ENCODE measurements around the gene SERPINA1. TPM values are rescaled to one million over a fixed set of nuclear protein-coding genes. Genes with fewer than 3 reads are reported as not detected.
A peak's percentile ranks its signal among the peaks of the same experiment; 100 is the strongest.

SERPINA1 gene
- total RNA-seq, 1 experiment from 2014 or later: 150 TPM

DNA sequence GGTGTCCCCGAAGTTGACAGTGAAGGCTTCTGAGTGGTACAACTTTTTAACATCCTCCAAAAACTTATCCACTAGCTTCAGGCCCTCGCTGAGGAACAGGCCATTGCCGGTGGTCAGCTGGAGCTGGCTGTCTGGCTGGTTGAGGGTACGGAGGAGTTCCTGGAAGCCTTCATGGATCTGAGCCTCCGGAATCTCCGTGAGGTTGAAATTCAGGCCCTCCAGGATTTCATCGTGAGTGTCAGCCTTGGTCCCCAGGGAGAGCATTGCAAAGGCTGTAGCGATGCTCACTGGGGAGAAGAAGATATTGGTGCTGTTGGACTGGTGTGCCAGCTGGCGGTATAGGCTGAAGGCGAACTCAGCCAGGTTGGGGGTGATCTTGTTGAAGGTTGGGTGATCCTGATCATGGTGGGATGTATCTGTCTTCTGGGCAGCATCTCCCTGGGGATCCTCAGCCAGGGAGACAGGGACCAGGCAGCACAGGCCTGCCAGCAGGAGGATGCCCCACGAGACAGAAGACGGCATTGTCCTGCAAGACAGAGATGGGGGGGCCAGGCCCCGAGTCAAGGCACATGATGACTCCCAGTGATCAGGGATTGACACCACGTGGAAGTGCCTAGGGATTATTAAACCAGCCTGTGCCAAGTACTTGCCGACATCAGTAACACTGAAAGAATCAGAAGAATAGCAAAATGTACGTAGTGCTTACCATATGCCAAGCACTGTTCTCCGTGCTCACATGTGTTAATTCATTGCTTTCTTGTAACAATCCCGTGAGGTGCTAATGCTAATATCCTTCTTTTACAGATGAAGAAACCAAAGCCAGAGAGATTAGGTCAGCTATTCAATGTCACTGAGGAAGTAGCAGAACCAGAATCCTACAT, 5.4 kb downstream of the SERPINA1 start:
- DNase-seq: no peak
- peaks cover 12% of the 10 kb centered on the region for H3K36me3 ChIP-seq (ENCODE audit: control insufficient read depth, insufficient read depth, low read length)
- intact Hi-C loops (cut with micrococcal nuclease; ENCODE audit: unreplicated experiment): no loop called here
- CTCF ChIA-PET: no interaction called here
- H3K9me3 Mint-ChIP-seq (ENCODE audit: unreplicated experiment): no peaks in the 10 kb centered on the region
- no peak overlapping the region for H3K4me3 ChIP-seq (ENCODE audit: low read depth, low read length)
- no peak overlapping the region for H3K4me3 Mint-ChIP-seq (ENCODE audit: unreplicated experiment)
- H3K4me1 Mint-ChIP-seq (ENCODE audit: low read depth, unreplicated experiment): no peaks in the 10 kb centered on the region
- H3K27ac Mint-ChIP-seq (ENCODE audit: unreplicated experiment): no peak overlapping the region
- TSS peak; percentile 45 for BruUV-seq (replicated peaks)
- H3K9me3 ChIP-seq: no peaks in the 10 kb centered on the region
- POLR2A ChIA-PET: interaction anchor here (0.6 kb wide), 1 partner anchor 51 kb away, joined by 4 read pairs; no protein-coding TSS in a partner anchor
- H3K27me3 ChIP-seq (replicated peaks; ENCODE audit: control insufficient read depth, insufficient read depth, low read length): no peaks in the 10 kb centered on the region
- H3K4me1 ChIP-seq: peaks cover 14% of the 10 kb centered on the region; the same call in 1 of the 2 replicates
- no peaks in the 10 kb centered on the region for H3K27me3 Mint-ChIP-seq (ENCODE audit: insufficient read depth, unreplicated experiment)
- H3K36me3 Mint-ChIP-seq (ENCODE audit: insufficient read depth, unreplicated experiment): no peaks in the 10 kb centered on the region
- TF ChIP-seq, protein P1, sequence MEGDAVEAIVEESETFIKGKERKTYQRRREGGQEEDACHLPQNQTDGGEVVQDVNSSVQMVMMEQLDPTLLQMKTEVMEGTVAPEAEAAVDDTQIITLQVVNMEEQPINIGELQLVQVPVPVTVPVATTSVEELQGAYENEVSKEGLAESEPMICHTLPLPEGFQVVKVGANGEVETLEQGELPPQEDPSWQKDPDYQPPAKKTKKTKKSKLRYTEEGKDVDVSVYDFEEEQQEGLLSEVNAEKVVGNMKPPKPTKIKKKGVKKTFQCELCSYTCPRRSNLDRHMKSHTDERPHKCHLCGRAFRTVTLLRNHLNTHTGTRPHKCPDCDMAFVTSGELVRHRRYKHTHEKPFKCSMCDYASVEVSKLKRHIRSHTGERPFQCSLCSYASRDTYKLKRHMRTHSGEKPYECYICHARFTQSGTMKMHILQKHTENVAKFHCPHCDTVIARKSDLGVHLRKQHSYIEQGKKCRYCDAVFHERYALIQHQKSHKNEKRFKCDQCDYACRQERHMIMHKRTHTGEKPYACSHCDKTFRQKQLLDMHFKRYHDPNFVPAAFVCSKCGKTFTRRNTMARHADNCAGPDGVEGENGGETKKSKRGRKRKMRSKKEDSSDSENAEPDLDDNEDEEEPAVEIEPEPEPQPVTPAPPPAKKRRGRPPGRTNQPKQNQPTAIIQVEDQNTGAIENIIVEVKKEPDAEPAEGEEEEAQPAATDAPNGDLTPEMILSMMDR (IDR thresholded peaks at IDR 0.05; ENCODE audit: insufficient read depth in 1 of 2, low read depth in 1 of 2, low read length in 1 of 2, severe bottlenecking in 1 of 2, unreplicated experiment in 1 of 2): no peak

DNA sequence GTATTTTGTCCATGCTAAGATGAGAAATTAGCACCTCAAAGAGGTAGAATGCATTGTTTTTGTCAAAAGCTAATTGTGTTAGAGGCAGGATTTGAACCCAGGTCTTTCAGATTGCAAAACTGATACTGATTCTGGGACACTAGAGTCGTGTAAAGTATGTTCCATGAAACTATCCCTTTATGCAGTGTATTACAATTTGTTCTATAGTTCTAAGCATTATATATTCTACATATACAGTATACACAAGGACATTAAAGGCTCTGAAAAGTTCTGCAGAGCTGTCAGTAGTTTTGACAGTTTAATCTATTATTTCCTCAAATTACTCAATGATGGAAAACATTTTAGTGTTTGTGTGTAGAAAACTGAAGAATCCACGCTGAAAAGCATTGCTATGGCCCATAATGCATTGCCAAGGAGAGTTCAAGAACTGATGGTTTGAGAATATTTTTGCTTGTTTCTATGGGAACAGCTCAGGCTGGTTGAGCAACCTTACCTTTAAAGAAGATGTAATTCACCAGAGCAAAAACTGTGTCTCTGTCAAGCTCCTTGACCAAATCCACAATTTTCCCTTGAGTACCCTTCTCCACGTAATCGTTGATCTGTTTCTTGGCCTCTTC, 6.2 kb downstream of the SERPINA1 start:
- no peaks in the 10 kb centered on the region for H3K9me3 ChIP-seq
- H3K4me3 ChIP-seq (ENCODE audit: low read depth, low read length): no peak overlapping the region
- no TSS peak for BruUV-seq (replicated peaks)
- TF ChIP-seq, protein P1 (IDR thresholded peaks at IDR 0.05; ENCODE audit: insufficient read depth in 1 of 2, low read depth in 1 of 2, low read length in 1 of 2, severe bottlenecking in 1 of 2, unreplicated experiment in 1 of 2): no peak
- H3K27me3 Mint-ChIP-seq (ENCODE audit: insufficient read depth, unreplicated experiment): no peaks in the 10 kb centered on the region
- ChIA-PET CTCF (no interaction called here), POLR2A (no interaction called here)
- no peaks in the 10 kb centered on the region for H3K4me1 Mint-ChIP-seq (ENCODE audit: low read depth, unreplicated experiment)
- H3K36me3 ChIP-seq (ENCODE audit: control insufficient read depth, insufficient read depth, low read length): peaks cover 12% of the 10 kb centered on the region
- intact Hi-C loops (cut with micrococcal nuclease; ENCODE audit: unreplicated experiment): no loop called here
- H3K4me1 ChIP-seq: peaks cover 8% of the 10 kb centered on the region; the same call in 1 of the 2 replicates
- H3K36me3 Mint-ChIP-seq (ENCODE audit: insufficient read depth, unreplicated experiment): no peaks in the 10 kb centered on the region
- H3K27me3 ChIP-seq (replicated peaks; ENCODE audit: control insufficient read depth, insufficient read depth, low read length): no peaks in the 10 kb centered on the region
- no peaks in the 10 kb centered on the region for H3K9me3 Mint-ChIP-seq (ENCODE audit: unreplicated experiment)
- no peak overlapping the region for H3K4me3 Mint-ChIP-seq (ENCODE audit: unreplicated experiment)
- DNase-seq: no peak
- no peak overlapping the region for H3K27ac Mint-ChIP-seq (ENCODE audit: unreplicated experiment)

DNA sequence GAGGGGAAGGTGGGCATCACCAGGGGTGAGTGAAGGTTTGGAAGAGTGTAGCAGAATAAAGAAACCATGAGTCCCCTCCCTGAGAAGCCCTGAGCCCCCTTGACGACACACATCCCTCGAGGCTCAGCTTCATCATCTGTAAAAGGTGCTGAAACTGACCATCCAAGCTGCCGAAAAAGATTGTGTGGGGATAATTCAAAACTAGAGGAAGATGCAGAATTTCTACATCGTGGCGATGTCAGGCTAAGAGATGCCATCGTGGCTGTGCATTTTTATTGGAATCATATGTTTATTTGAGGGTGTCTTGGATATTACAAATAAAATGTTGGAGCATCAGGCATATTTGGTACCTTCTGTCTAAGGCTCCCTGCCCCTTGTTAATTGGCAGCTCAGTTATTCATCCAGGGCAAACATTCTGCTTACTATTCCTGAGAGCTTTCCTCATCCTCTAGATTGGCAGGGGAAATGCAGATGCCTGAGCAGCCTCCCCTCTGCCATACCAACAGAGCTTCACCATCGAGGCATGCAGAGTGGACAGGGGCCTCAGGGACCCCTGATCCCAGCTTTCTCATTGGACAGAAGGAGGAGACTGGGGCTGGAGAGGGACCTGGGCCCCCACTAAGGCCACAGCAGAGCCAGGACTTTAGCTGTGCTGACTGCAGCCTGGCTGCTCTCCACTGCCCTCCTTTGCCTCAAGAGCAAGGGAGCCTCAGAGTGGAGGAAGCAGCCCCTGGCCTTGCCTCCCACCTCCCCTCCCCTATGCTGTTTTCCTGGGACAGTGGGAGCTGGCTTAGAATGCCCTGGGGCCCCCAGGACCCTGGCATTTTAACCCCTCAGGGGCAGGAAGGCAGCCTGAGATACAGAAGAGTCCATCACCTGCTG, 7.0 kb downstream of the SERPINA1 start:
- no peak overlapping the region for H3K27ac Mint-ChIP-seq (ENCODE audit: unreplicated experiment)
- peaks cover 6% of the 10 kb centered on the region; the same call in 1 of the 2 replicates for H3K4me1 ChIP-seq
- H3K9me3 Mint-ChIP-seq (ENCODE audit: unreplicated experiment): no peaks in the 10 kb centered on the region
- TF ChIP-seq, protein P1 (IDR thresholded peaks at IDR 0.05; ENCODE audit: insufficient read depth in 1 of 2, low read depth in 1 of 2, low read length in 1 of 2, severe bottlenecking in 1 of 2, unreplicated experiment in 1 of 2): no peak
- H3K4me1 Mint-ChIP-seq (ENCODE audit: low read depth, unreplicated experiment): no peaks in the 10 kb centered on the region
- H3K27me3 Mint-ChIP-seq (ENCODE audit: insufficient read depth, unreplicated experiment): no peaks in the 10 kb centered on the region
- no peak for DNase-seq
- intact Hi-C loops (cut with micrococcal nuclease; ENCODE audit: unreplicated experiment): no loop called here
- no peaks in the 10 kb centered on the region for H3K36me3 Mint-ChIP-seq (ENCODE audit: insufficient read depth, unreplicated experiment)
- POLR2A ChIA-PET: no interaction called here
- H3K4me3 Mint-ChIP-seq (ENCODE audit: unreplicated experiment): no peak overlapping the region
- CTCF ChIA-PET: no interaction called here
- BruUV-seq (replicated peaks): no TSS peak
- no peak overlapping the region for H3K4me3 ChIP-seq (ENCODE audit: low read depth, low read length)
- H3K9me3 ChIP-seq: no peaks in the 10 kb centered on the region
- no peaks in the 10 kb centered on the region for H3K27me3 ChIP-seq (replicated peaks; ENCODE audit: control insufficient read depth, insufficient read depth, low read length)
- peaks cover 12% of the 10 kb centered on the region for H3K36me3 ChIP-seq (ENCODE audit: control insufficient read depth, insufficient read depth, low read length)

Measured in Caco-2 (cell line).